A549 (cell line): ENCODE data around the gene DDIT3. TPM values are rescaled to one million over a fixed set of nuclear protein-coding genes. Genes with fewer than 3 reads are reported as not detected.

Source experiments
- ATAC-seq, 2 experiments: fragments of 200-7000 bp in 1 of 2; fragments of >200 bp in 1 of 2; cut with Nextera tagmentation in 1 of 2; cut with Tn5 transposase in 1 of 2; 3 replicates each; pipeline versions ENCODE4 v1.8.0 to v1.9.1; 2018 to 2020; ENCODE audit warnings: mild to moderate bottlenecking in 1 of 2, moderate library complexity in 1 of 2
- CTCF ChIA-PET: fragments of 300-600 bp; sonication (Branson Sonifier 250); formaldehyde crosslinking; extraction: SDS; loops from one replicate; lab custom pipeline; 2021; ENCODE audit warnings: antibody characterized with exemption, inconsistent platforms; lab: Yijun Ruan, JAX
- POLR2A ChIA-PET: fragments of 350-600 bp; formaldehyde crosslinking; extraction: SDS; loops from one replicate; lab custom pipeline; 2021; ENCODE audit warnings: antibody characterized with exemption, inconsistent platforms; lab: Yijun Ruan, JAX
- DNase-seq, 2 experiments: peaks; one replicate each; pipeline versions ENCODE4 v3.0.0 to v3.0.0-alpha.2; 2011 to 2016; ENCODE audit warnings: low read depth in 1 of 2, low spot score in 1 of 2
- FAIRE-seq: peaks from 2 replicates; lab custom pipeline; 2011; peaks lifted over from hg19 to GRCh38; lab: Jason Lieb, UNC
- H3K27ac ChIP-seq, 2 experiments: fragments of >200 bp; sonication (Bioruptor Twin); formaldehyde crosslinking; 3 replicates each; pipeline ENCODE4 v1.5.1; 2016 to 2017
- H3K4me1 ChIP-seq: fragments of >200 bp; sonication (Bioruptor Twin); formaldehyde crosslinking; 3 replicates; pipeline ENCODE4 v1.6.1; 2016
- H3K4me2 ChIP-seq: fragments of >200 bp; sonication (Bioruptor Twin); formaldehyde crosslinking; 3 replicates; pipeline ENCODE4 v1.6.1; 2016
- H3K4me3 ChIP-seq: fragments of >200 bp; sonication (Bioruptor Twin); formaldehyde crosslinking; 3 replicates; pipeline ENCODE4 v1.5.1; 2016
- H3K9me3 ChIP-seq: fragments of >200 bp; sonication (Bioruptor Twin); formaldehyde crosslinking; 3 replicates; pipeline ENCODE4 v1.6.1; 2016
- CHD2 ChIP-seq: fragments of 150-350 bp; IDR thresholded peaks from 2 replicates; pipeline ENCODE4 v1.6.1; 2014; ENCODE audit warnings: low read length; ENCODE audit not compliant: partially characterized antibody
- CTCF ChIP-seq: fragments of >200 bp; sonication (Bioruptor Twin); formaldehyde crosslinking; IDR thresholded peaks from 3 replicates; pipeline ENCODE4 v1.5.1; 2016
- E2F6 ChIP-seq: IDR thresholded peaks from 2 replicates; pipeline ENCODE4 v1.6.1; 2012; ENCODE audit warnings: low read depth, borderline replicate concordance
- EHMT2 ChIP-seq: fragments of 200-600 bp; sonication (generic); IDR thresholded peaks from 2 replicates; pipeline ENCODE4 v1.6.1; 2016; ENCODE audit warnings: antibody characterized with exemption, low read depth, mild to moderate bottlenecking, moderate library complexity
- EP300 ChIP-seq, 2 experiments: fragments of >200 bp; sonication (Bioruptor Twin); formaldehyde crosslinking; IDR thresholded peaks; 2 replicates in 1 of 2; 3 replicates in 1 of 2; pipeline ENCODE4 v1.6.1; 2016 to 2017
- HMGXB4 ChIP-seq: fragments of 250-450 bp; sonication (Bioruptor Pico); IDR thresholded peaks from 2 replicates; pipeline ENCODE4 v1.5.0; 2021; ENCODE audit warnings: mild to moderate bottlenecking, moderate library complexity, borderline replicate concordance
- HOXA7 ChIP-seq: fragments of 250-450 bp; sonication (Bioruptor Pico); IDR thresholded peaks from 2 replicates; pipeline ENCODE4 v1.5.0; 2020; ENCODE audit warnings: mild to moderate bottlenecking, moderate library complexity
- HOXB13 ChIP-seq: fragments of 250-450 bp; sonication (Bioruptor Pico); IDR thresholded peaks from 2 replicates; pipeline ENCODE4 v1.5.0; 2020; ENCODE audit warnings: low read depth, mild to moderate bottlenecking, moderate library complexity
- KDM1A ChIP-seq: fragments of 200-600 bp; sonication (generic); IDR thresholded peaks from 2 replicates; pipeline ENCODE4 v1.6.1; 2016; ENCODE audit warnings: low read depth, mild to moderate bottlenecking
- MAFK ChIP-seq: fragments of 450-650 bp; IDR thresholded peaks from 2 replicates; pipeline ENCODE4 v1.6.1; 2014; ENCODE audit not compliant: partially characterized antibody
- MYC ChIP-seq: IDR thresholded peaks from 2 replicates; pipeline ENCODE4 v1.6.1; 2012; ENCODE audit warnings: mild to moderate bottlenecking, inconsistent platforms, low read length, improper control_type of control experiment, borderline replicate concordance
- NFE2L2 ChIP-seq: fragments of 150-350 bp; conservative IDR thresholded peaks from 2 replicates; pipeline ENCODE4 v1.6.1; 2014; ENCODE audit warnings: low read length
- NR3C1 ChIP-seq: fragments of >200 bp; sonication (Bioruptor Twin); formaldehyde crosslinking; IDR thresholded peaks from 3 replicates; pipeline ENCODE4 v1.6.1; 2017
- RAD21 ChIP-seq, 2 experiments: fragments of >200 bp in 1 of 2; sonication (Bioruptor Twin) in 1 of 2; formaldehyde crosslinking in 1 of 2; IDR thresholded peaks in 1 of 2; conservative IDR thresholded peaks in 1 of 2; 2 replicates in 1 of 2; 3 replicates in 1 of 2; pipeline ENCODE4 v1.6.1; 2012 to 2018; ENCODE audit warnings: inconsistent platforms in 1 of 2
- RCOR1 ChIP-seq: fragments of 150-350 bp; IDR thresholded peaks from 2 replicates; pipeline ENCODE4 v1.6.1; 2014; ENCODE audit warnings: antibody characterized with exemption, low read length, low read depth
- RFX5 ChIP-seq: fragments of 450-650 bp; IDR thresholded peaks from 2 replicates; pipeline ENCODE4 v1.7.1; 2014; ENCODE audit warnings: antibody characterized with exemption, mild to moderate bottlenecking, moderate library complexity
- SMC3 ChIP-seq: fragments of >200 bp; sonication (Bioruptor Twin); formaldehyde crosslinking; IDR thresholded peaks from 3 replicates; pipeline ENCODE4 v1.6.1; 2018; ENCODE audit warnings: inconsistent platforms
- SREBF2 ChIP-seq: fragments of 450-650 bp; IDR thresholded peaks from 2 replicates; pipeline ENCODE4 v1.6.1; 2014; ENCODE audit warnings: mild to moderate bottlenecking, moderate library complexity
- TP53 ChIP-seq: fragments of 250-450 bp; sonication (Bioruptor Pico); IDR thresholded peaks from 2 replicates; pipeline ENCODE4 v1.5.0; 2021; ENCODE audit warnings: mild to moderate bottlenecking, moderate library complexity
- ZC3H11A ChIP-seq: fragments of 450-650 bp; IDR thresholded peaks from 2 replicates; pipeline ENCODE4 v1.6.1; 2014; ENCODE audit warnings: antibody characterized with exemption, mild to moderate bottlenecking
- WGBS: methylation state at CpG from one replicate; pipeline ENCODE4 v1.1.6; 2017; ENCODE audit errors: missing lambda C conversion rate; 5-methylcytosine and 5-hydroxymethylcytosine counted together
- polyA plus RNA-seq, 4 experiments: library from polyadenylated mRNA; depleted of rRNA in 3 of 4; stranded (reverse); fragments of >200 nt; fragmentation: RNase III in 1 of 4; extraction: RNeasy Plus Mini Kit Qiagen cat#74134 plus additional on column Dnase treatment in 1 of 4; gene quantifications; 2 replicates in 3 of 4; 3 replicates in 1 of 4; pipeline ENCODE4 v1.2.3, GENCODE V29; 2011 to 2017
- TF ChIP-seq, protein P1 (sequence below): fragments of 250-450 bp; sonication (Bioruptor Pico); IDR thresholded peaks from 2 replicates; pipeline ENCODE4 v1.5.0; 2020; ENCODE audit warnings: low read depth, mild to moderate bottlenecking, moderate library complexity
- TF ChIP-seq, protein P2 (sequence below): fragments of 150-350 bp; IDR thresholded peaks from 2 replicates; pipeline ENCODE4 v1.6.1; 2014; ENCODE audit warnings: low read depth, mild to moderate bottlenecking, low read length

DDIT3 gene
- polyA plus RNA-seq, 2 of the 4 experiments (the other 2 are of a cell fraction): 16.0 to 93.0 TPM

DNA sequence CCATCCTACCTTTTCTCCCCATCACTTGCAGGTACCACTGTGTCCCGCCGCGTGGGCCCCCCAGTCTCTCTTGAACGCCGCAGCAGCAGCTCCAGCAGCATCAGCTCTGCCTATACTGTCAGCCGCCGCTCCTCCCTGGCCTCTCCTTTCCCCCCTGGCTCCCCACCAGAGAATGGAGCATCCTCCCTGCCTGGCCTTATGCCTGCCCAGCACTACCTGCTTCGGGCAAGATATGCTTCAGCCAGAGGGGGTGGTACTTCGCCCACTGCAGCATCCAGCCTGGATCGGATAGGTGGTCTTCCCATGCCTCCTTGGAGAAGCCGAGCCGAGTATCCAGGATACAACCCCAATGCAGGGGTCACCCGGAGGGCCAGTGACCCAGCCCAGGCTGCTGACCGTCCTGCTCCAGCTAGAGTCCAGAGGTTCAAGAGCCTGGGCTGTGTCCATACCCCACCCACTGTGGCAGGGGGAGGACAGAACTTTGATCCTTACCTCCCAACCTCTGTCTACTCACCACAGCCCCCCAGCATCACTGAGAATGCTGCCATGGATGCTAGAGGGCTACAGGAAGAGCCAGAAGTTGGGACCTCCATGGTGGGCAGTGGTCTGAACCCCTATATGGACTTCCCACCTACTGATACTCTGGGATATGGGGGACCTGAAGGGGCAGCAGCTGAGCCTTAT lies 49.9 kb downstream of the DDIT3 start (continued):
- TF ChIP-seq E2F6: no peak
- no peak for TF ChIP-seq MYC
- TF ChIP-seq MAFK: no peak
- TF ChIP-seq HMGXB4 (CRISPR knock-in tag): no peak
- TF ChIP-seq, protein P1, sequence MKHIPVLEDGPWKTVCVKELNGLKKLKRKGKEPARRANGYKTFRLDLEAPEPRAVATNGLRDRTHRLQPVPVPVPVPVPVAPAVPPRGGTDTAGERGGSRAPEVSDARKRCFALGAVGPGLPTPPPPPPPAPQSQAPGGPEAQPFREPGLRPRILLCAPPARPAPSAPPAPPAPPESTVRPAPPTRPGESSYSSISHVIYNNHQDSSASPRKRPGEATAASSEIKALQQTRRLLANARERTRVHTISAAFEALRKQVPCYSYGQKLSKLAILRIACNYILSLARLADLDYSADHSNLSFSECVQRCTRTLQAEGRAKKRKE (CRISPR knock-in tag): no peak
- no peak for TF ChIP-seq NR3C1

DNA sequence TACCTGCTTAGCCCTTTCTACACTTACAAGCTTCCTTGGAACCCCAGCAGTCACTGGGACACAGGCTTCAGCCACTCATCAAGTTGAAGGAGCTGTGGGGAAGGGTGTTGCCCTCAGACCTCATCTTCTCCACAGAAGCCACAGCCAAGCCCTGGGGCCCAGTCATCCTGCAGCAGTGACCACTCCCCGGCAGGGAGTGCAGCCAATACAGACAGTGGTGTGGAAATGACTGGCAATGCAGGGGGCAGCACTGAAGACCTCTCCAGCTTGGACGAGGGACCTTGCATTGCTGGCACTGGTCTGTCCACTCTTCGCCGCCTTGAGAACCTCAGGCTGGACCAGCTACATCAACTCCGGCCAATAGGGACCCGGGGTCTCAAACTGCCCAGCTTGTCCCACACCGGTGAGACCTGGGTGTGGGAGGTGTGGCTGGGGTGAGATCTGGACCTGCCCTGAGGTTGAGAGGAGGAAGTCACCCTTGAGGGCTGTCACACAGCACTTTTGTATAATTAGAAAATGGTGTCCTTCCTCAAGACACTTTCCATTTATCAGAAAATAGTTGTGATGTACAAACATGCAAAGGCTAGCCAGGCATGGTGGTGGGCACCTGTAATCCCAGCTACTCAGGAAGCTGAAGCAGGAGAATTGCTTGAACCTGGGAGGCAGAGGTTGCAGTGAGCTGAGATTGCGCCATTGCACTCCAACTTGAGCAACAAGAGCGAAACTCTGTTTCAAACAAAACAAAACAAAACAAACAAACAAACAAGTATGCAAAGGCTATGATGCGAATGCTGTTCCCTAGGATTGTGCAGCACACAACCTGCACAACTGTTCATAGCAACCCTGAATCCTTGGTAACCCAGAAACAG lies 50.8 kb downstream of the DDIT3 start:
- Histone ChIP-seq H3K4me1 (no peaks in the 10 kb centered on the region), H3K4me3 (no peak overlapping the region), H3K9me3 (no peaks in the 10 kb centered on the region), H3K27ac (no peak overlapping the region), H3K4me2 (no peak overlapping the region)
- WGBS: 81% methylated on average over 10 of the region's 10 CpGs
- CTCF ChIA-PET: interaction anchor here (0.7 to 19.9 kb wide), 9 partner anchors 7 to 226 kb away, joined by 3 to 240 read pairs (median 4); partner anchors contain the start of genes B4GALNT1, GLI1, INHBE and MARS1
- no peak for FAIRE-seq
- no peak for ATAC-seq
- TF ChIP-seq HOXB13 (CRISPR knock-in tag): no peak
- no peak for TF ChIP-seq RFX5
- TF ChIP-seq RAD21 (conservative IDR thresholded peaks at IDR 0.05 in 1 of 2, IDR thresholded peaks at IDR 0.05 in 1 of 2): no peak
- no peak for TF ChIP-seq RCOR1
- TF ChIP-seq NR3C1: no peak
- no peak for TF ChIP-seq CHD2
- no peak for TF ChIP-seq HOXA7 (CRISPR knock-in tag)
- TF ChIP-seq, protein P1 (CRISPR knock-in tag): no peak
- no peak for TF ChIP-seq CTCF
- TF ChIP-seq ZC3H11A: no peak
- TF ChIP-seq SREBF2: no peak
- no peak for TF ChIP-seq EP300 (IDR thresholded peaks at IDR 0.05)
- no peak for TF ChIP-seq KDM1A
- TF ChIP-seq SMC3: no peak
- TF ChIP-seq, protein P2, sequence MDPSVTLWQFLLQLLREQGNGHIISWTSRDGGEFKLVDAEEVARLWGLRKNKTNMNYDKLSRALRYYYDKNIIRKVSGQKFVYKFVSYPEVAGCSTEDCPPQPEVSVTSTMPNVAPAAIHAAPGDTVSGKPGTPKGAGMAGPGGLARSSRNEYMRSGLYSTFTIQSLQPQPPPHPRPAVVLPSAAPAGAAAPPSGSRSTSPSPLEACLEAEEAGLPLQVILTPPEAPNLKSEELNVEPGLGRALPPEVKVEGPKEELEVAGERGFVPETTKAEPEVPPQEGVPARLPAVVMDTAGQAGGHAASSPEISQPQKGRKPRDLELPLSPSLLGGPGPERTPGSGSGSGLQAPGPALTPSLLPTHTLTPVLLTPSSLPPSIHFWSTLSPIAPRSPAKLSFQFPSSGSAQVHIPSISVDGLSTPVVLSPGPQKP: no peak
- TF ChIP-seq NFE2L2: no peak
- no peak for TF ChIP-seq TP53 (CRISPR knock-in tag)
- TF ChIP-seq EHMT2: no peak
- no peak for DNase-seq
- POLR2A ChIA-PET: no interaction called here
